IMR-90 (cell line): ENCODE data around the gene LALBA.
"Not testable (repeated sequence)": the region's sequence is repeated elsewhere in the genome, so short reads cannot be mapped to it uniquely, and the experiment has no call there.

Experiments
- CTCF ChIP-seq: conservative IDR thresholded peaks from 2 replicates; pipeline ENCODE4 v1.5.1; 2012; ENCODE audit warnings: mild to moderate bottlenecking, low read depth, low read length, improper control_type of control experiment
- POLR2A ChIP-seq: IDR thresholded peaks from 2 replicates; pipeline ENCODE4 v1.6.1; 2012; ENCODE audit warnings: mild to moderate bottlenecking, low read depth, low read length
- RFX5 ChIP-seq: IDR thresholded peaks from 2 replicates; pipeline ENCODE4 v1.8.0; 2012; ENCODE audit warnings: low read depth, mild to moderate bottlenecking, low read length, moderate library complexity

GRCh38 chr12:48553666-48554343 lies 16.0 kb downstream of the LALBA start:
- TF ChIP-seq POLR2A, CTCF, RFX5: not testable (repeated sequence)
